GM19099 (cell line): ENCODE data around the gene DAPK2.

Experiments
- POLR2A ChIP-seq: IDR thresholded peaks from 3 replicates; pipeline ENCODE4 v1.6.1; 2011; ENCODE audit warnings: low read depth; ENCODE audit not compliant: insufficient read length; ENCODE audit errors: extremely low read depth

Gene DAPK2

GRCh38 chr15:64013179-64014062, 32.9 kb downstream of the DAPK2 start:
- TF ChIP-seq POLR2A, result no peak

GRCh38 chr15:64011736-64012135, 34.5 kb downstream of the DAPK2 start:
- TF ChIP-seq POLR2A, result no peak

GRCh38 chr15:64010719-64011118, 35.6 kb downstream of the DAPK2 start:
- no peak for TF ChIP-seq POLR2A

GRCh38 chr15:64009798-64010261, 36.5 kb downstream of the DAPK2 start:
- TF ChIP-seq POLR2A, result no peak

GRCh38 chr15:64009241-64009640, 37.0 kb downstream of the DAPK2 start:
- TF ChIP-seq POLR2A, result no peak

- no peak for TF ChIP-seq POLR2A
These were observed 38.1 kb downstream of the DAPK2 start for GRCh38 chr15:64008177-64008576.

- no peak for TF ChIP-seq POLR2A
These were observed 39.6 kb downstream of the DAPK2 start for GRCh38 chr15:64006642-64007041.

GRCh38 chr15:64004587-64004986, 41.7 kb downstream of the DAPK2 start:
- TF ChIP-seq POLR2A, result no peak

- no peak for TF ChIP-seq POLR2A
These were observed 42.2 kb downstream of the DAPK2 start for GRCh38 chr15:64004056-64004455.

- TF ChIP-seq POLR2A, result no peak
These were observed 43.1 kb downstream of the DAPK2 start for GRCh38 chr15:64003182-64003581.

- no peak for TF ChIP-seq POLR2A
These were observed 45.1 kb downstream of the DAPK2 start for GRCh38 chr15:64001148-64001547.

GRCh38 chr15:64000183-64000951, 45.9 kb downstream of the DAPK2 start:
- TF ChIP-seq POLR2A, result no peak

GRCh38 chr15:63999177-63999576, 47.1 kb downstream of the DAPK2 start:
- no peak for TF ChIP-seq POLR2A

- TF ChIP-seq POLR2A, result no peak
These were observed 47.8 kb downstream of the DAPK2 start for GRCh38 chr15:63998489-63998888.

- no peak for TF ChIP-seq POLR2A
These were observed 48.4 kb downstream of the DAPK2 start for GRCh38 chr15:63997715-63998442.
